ENCODE measurements around the gene HACD3. TPM values are rescaled to one million over a fixed set of nuclear protein-coding genes. Genes with fewer than 3 reads are reported as not detected.
A peak's percentile ranks its signal among the peaks of the same experiment; 100 is the strongest.

The HACD3 gene
- total and polyA plus RNA-seq, 4 donors: 49.6 to 89.1 (median 65.0) TPM

DNA sequence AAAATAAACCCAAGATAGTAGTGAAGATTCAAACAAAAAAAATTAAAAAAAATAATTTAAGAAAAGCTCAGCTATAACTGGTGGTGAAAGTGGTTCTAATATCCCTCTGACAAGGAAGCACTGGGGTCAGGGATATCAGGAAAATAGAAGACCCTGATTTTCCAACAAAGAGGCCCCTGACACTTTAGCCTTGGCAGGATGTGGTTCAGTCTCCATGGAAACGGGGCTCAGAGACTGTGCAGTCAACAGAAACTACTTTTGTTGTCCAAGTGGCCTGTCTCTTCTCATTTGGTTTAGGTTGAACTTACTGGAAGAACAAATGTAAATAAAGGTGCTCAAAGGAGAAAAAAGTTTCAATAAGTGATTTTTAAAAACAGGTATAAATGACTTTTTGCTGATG, 53.4 kb downstream of the HACD3 start:
- H3K4me1 ChIP-seq (ENCODE audit: control insufficient read depth in 4 of 4, insufficient read depth in 4 of 4, low read length in 3 of 4): no peaks in the 10 kb centered on the region
- H3K9ac ChIP-seq (ENCODE audit: low read depth in 1 of 2, low read length in 2 of 2): peak overlapping the region in 1 of 2 donors; percentile 19
- no peak for TF ChIP-seq SP1 (IDR thresholded peaks at IDR 0.05)
- TF ChIP-seq NR2F2 (IDR thresholded peaks at IDR 0.05): peak; percentile 5
- H3K4me3 ChIP-seq (ENCODE audit: low read depth in 1 of 3, low read length in 3 of 3): no peak overlapping the region
- DNase-seq (ENCODE audit: low spot score): no peak
- no peaks in the 10 kb centered on the region for H3K27me3 ChIP-seq (ENCODE audit: control insufficient read depth in 4 of 4, insufficient read depth in 4 of 4, low read length in 3 of 4)
- H3K27ac ChIP-seq (ENCODE audit: low read depth in 1 of 2, low read length in 2 of 2): no peak overlapping the region
- H3K36me3 ChIP-seq (ENCODE audit: control insufficient read depth in 4 of 4, insufficient read depth in 3 of 4, low read depth in 1 of 4, low read length in 3 of 4): peaks cover 11 to 76% (median 57%) of the 10 kb centered on the region in 4 donors
- WGBS: 62% methylated on average over 1 of the region's 1 CpG
- no peaks in the 10 kb centered on the region for H3K9me3 ChIP-seq (ENCODE audit: control insufficient read depth in 4 of 4, low read length in 3 of 4)

DNA sequence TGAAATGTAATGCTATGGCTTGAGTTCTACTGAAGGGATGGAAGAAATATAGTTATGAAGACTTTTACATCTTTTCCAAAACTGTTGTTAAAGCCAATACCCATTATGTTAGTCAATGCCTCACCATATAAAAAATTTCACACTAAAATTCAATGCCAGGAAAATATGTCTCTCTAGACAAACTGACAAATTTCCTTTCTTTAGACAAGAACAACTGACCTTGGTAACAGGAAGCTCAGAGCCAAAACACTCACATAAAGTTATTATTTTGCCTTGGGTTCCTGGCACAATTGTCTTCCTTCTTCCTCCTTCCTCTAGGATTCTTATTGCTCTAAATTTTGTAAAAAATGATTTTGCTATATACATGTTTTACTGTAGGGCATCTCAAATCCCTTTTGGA, 54.0 kb downstream of the HACD3 start:
- H3K9ac ChIP-seq (ENCODE audit: low read depth in 1 of 2, low read length in 2 of 2): no peak overlapping the region
- peaks cover 7 to 71% (median 57%) of the 10 kb centered on the region in 4 donors for H3K36me3 ChIP-seq (ENCODE audit: control insufficient read depth in 4 of 4, insufficient read depth in 3 of 4, low read depth in 1 of 4, low read length in 3 of 4)
- H3K4me3 ChIP-seq (ENCODE audit: low read depth in 1 of 3, low read length in 3 of 3): no peak overlapping the region
- H3K27ac ChIP-seq (ENCODE audit: low read depth in 1 of 2, low read length in 2 of 2): no peak overlapping the region
- H3K27me3 ChIP-seq (ENCODE audit: control insufficient read depth in 4 of 4, insufficient read depth in 4 of 4, low read length in 3 of 4): no peaks in the 10 kb centered on the region
- DNase-seq (ENCODE audit: low spot score): no peak
- H3K4me1 ChIP-seq (ENCODE audit: control insufficient read depth in 4 of 4, insufficient read depth in 4 of 4, low read length in 3 of 4): no peaks in the 10 kb centered on the region
- TF ChIP-seq HNF4A (conservative IDR thresholded peaks at IDR 0.05) (no peak), JUND (IDR thresholded peaks at IDR 0.05) (no peak), FOXA1 (IDR thresholded peaks at IDR 0.05) (no peak), FOXA2 (IDR thresholded peaks at IDR 0.05) (no peak), TAF1 (conservative IDR thresholded peaks at IDR 0.05) (no peak), YY1 (IDR thresholded peaks at IDR 0.05) (no peak), GABPA (IDR thresholded peaks at IDR 0.05 in 1 of 2, conservative IDR thresholded peaks at IDR 0.05 in 1 of 2) (no peak), RAD21 (IDR thresholded peaks at IDR 0.05) (no peak), SP1 (IDR thresholded peaks at IDR 0.05) (no peak), MAX (IDR thresholded peaks at IDR 0.05) (no peak), HNF4G (IDR thresholded peaks at IDR 0.05) (no peak), REST (IDR thresholded peaks at IDR 0.05) (no peak), ATF3 (IDR thresholded peaks at IDR 0.05) (no peak)
- H3K9me3 ChIP-seq (ENCODE audit: control insufficient read depth in 4 of 4, low read length in 3 of 4): no peaks in the 10 kb centered on the region

- 98% methylated on average over 1 of the region's 1 CpG for WGBS
- H3K36me3 ChIP-seq (ENCODE audit: control insufficient read depth in 4 of 4, insufficient read depth in 3 of 4, low read depth in 1 of 4, low read length in 3 of 4): peaks cover 9 to 67% (median 58%) of the 10 kb centered on the region in 4 donors
Measured at GRCh38 chr15:65587094-65587493, 56.8 kb downstream of the HACD3 start.

More at GRCh38 chr15:65587094-65587493, 56.8 kb downstream of the HACD3 start:
- Histone ChIP-seq H3K9ac (ENCODE audit: low read depth in 1 of 2, low read length in 2 of 2) (no peak overlapping the region), H3K4me3 (ENCODE audit: low read depth in 1 of 3, low read length in 3 of 3) (no peak overlapping the region), H3K27me3 (ENCODE audit: control insufficient read depth in 4 of 4, insufficient read depth in 4 of 4, low read length in 3 of 4) (no peaks in the 10 kb centered on the region), H3K27ac (ENCODE audit: low read depth in 1 of 2, low read length in 2 of 2) (no peak overlapping the region), H3K4me1 (ENCODE audit: control insufficient read depth in 4 of 4, insufficient read depth in 4 of 4, low read length in 3 of 4) (no peaks in the 10 kb centered on the region), H3K9me3 (ENCODE audit: control insufficient read depth in 4 of 4, low read length in 3 of 4) (no peaks in the 10 kb centered on the region)
- DNase-seq (ENCODE audit: low spot score): no peak
- no peak for TF ChIP-seq JUND (IDR thresholded peaks at IDR 0.05)
- no peak for TF ChIP-seq ZBTB33 (IDR thresholded peaks at IDR 0.05)
- TF ChIP-seq HNF4A (conservative IDR thresholded peaks at IDR 0.05): no peak
- no peak for TF ChIP-seq GABPA (IDR thresholded peaks at IDR 0.05 in 1 of 2, conservative IDR thresholded peaks at IDR 0.05 in 1 of 2)
- no peak for TF ChIP-seq RAD21 (IDR thresholded peaks at IDR 0.05)
- TF ChIP-seq MAX (IDR thresholded peaks at IDR 0.05): no peak
- TF ChIP-seq HNF4G (IDR thresholded peaks at IDR 0.05): no peak
- no peak for TF ChIP-seq ATF3 (IDR thresholded peaks at IDR 0.05)
- TF ChIP-seq FOXA2 (IDR thresholded peaks at IDR 0.05): no peak
